Subcutaneous abdominal adipose tissue (tissue), 5 donors: ENCODE measurements around the gene MAP4.
"Not testable (repeated sequence)": the region's sequence is repeated elsewhere in the genome, so short reads cannot be mapped to it uniquely, and the experiment has no call there.

ENCODE experiments used
- H3K27ac ChIP-seq: one replicate; pipeline ENCODE4 v1.7.0; 2013; ENCODE audit warnings: low read depth, mild to moderate bottlenecking, inconsistent platforms, low read length, moderate library complexity
- H3K27me3 ChIP-seq, 5 donors: one replicate each; pipeline ENCODE4 v1.7.0; 2013; ENCODE audit warnings: low read length in 5 of 5, inconsistent platforms in 1 of 5; ENCODE audit not compliant: control insufficient read depth in 5 of 5, insufficient read depth in 4 of 5
- H3K36me3 ChIP-seq, 5 donors: one replicate each; pipeline ENCODE4 v1.7.0; 2013; ENCODE audit warnings: low read length in 5 of 5; ENCODE audit not compliant: control insufficient read depth in 5 of 5, insufficient read depth in 5 of 5
- H3K4me1 ChIP-seq, 5 donors: one replicate each; pipeline ENCODE4 v1.7.0; 2013; ENCODE audit warnings: low read length in 5 of 5, mild to moderate bottlenecking in 3 of 5, moderate library complexity in 1 of 5; ENCODE audit not compliant: control insufficient read depth in 5 of 5, insufficient read depth in 5 of 5
- H3K4me3 ChIP-seq, 5 donors: one replicate each; pipeline ENCODE4 v1.7.0; 2013; ENCODE audit warnings: low read length in 5 of 5, low read depth in 1 of 5
- H3K9ac ChIP-seq, 5 donors: one replicate each; pipeline ENCODE4 v1.7.0; 2013; ENCODE audit warnings: low read length in 5 of 5, mild to moderate bottlenecking in 4 of 5, moderate library complexity in 3 of 5
- H3K9me3 ChIP-seq, 5 donors: one replicate each; pipeline ENCODE4 v1.7.0; 2013; ENCODE audit warnings: low read length in 5 of 5; ENCODE audit not compliant: control insufficient read depth in 5 of 5
- donor health status: healthy.
- donor health status: healthy.
- donor health status: healthy.
- donor health status: healthy.
- donor health status: healthy.

MAP4 gene

GRCh38 chr3:48015431-48016180 lies 610 bp downstream of the MAP4 start:
- H3K27ac ChIP-seq, result no peak overlapping the region
- no peaks in the 10 kb centered on the region for H3K9me3 ChIP-seq
- no peaks in the 10 kb centered on the region for H3K27me3 ChIP-seq
- peaks cover 0 to 28% (median 23%) of the 10 kb centered on the region in 5 donors for H3K4me1 ChIP-seq
- peak overlapping the region in 1 of 5 donors; percentile 30 for H3K9ac ChIP-seq
- H3K4me3 ChIP-seq, result no peak overlapping the region
- H3K36me3 ChIP-seq, result peaks cover 0 to 5% (median 0%) of the 10 kb centered on the region in 5 donors

GRCh38 chr3:48014358-48014757 lies 1.9 kb downstream of the MAP4 start:
- no peak overlapping the region for H3K4me3 ChIP-seq
- H3K27ac ChIP-seq, result no peak overlapping the region
- peaks cover 0 to 6% (median 0%) of the 10 kb centered on the region in 5 donors for H3K36me3 ChIP-seq
- H3K9ac ChIP-seq, result no peak overlapping the region
- no peaks in the 10 kb centered on the region for H3K9me3 ChIP-seq
- peaks cover 0 to 28% (median 23%) of the 10 kb centered on the region in 5 donors for H3K4me1 ChIP-seq
- H3K27me3 ChIP-seq, result no peaks in the 10 kb centered on the region

GRCh38 chr3:48013288-48013980 lies 2.8 kb downstream of the MAP4 start:
- Histone ChIP-seq H3K9ac (no peak overlapping the region), H3K9me3 (no peaks in the 10 kb centered on the region), H3K4me1 (peaks cover 0 to 28% (median 23%) of the 10 kb centered on the region in 5 donors), H3K27ac (peak overlapping the region; percentile 11), H3K36me3 (peaks cover 0 to 7% (median 3%) of the 10 kb centered on the region in 5 donors), H3K4me3 (no peak overlapping the region), H3K27me3 (no peaks in the 10 kb centered on the region)

- Histone ChIP-seq H3K9ac (no peak overlapping the region), H3K36me3 (peaks cover 0 to 4% (median 3%) of the 10 kb centered on the region in 5 donors), H3K27ac (no peak overlapping the region), H3K27me3 (no peaks in the 10 kb centered on the region), H3K9me3 (no peaks in the 10 kb centered on the region), H3K4me3 (no peak overlapping the region), H3K4me1 (peaks cover 0 to 28% (median 23%) of the 10 kb centered on the region in 5 donors)
These were observed 3.6 kb downstream of the MAP4 start for GRCh38 chr3:48012659-48013058.

DNA sequence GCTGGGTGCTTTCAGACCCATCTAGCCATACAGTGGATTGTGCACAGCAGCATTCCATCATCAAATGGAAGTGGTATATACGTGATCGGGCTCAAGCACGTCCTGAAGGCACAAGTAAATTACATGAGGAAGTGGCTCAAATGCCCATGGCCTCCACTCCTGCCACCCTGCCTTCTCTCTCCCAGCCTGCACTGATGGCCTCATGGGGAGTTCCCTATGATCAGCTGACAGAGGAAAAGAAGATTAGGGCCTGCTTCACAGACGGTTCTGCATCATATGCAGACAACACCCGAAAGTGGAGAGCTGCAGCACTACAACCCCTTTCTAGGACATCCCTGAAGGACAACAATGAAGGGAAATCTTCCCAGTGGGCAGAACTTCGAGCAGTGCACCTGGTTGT lies 8.2 kb downstream of the MAP4 start:
- not testable (repeated sequence) for H3K9me3 ChIP-seq, H3K9ac ChIP-seq, H3K27me3 ChIP-seq, H3K4me3 ChIP-seq, H3K36me3 ChIP-seq, H3K27ac ChIP-seq
- H3K4me1 ChIP-seq, result peaks cover 0 to 11% (median 0%) of the 10 kb centered on the region in 5 donors

GRCh38 chr3:48007361-48007760 lies 8.9 kb downstream of the MAP4 start:
- peaks cover 0 to 11% (median 0%) of the 10 kb centered on the region in 5 donors for H3K4me1 ChIP-seq
- H3K27ac ChIP-seq, H3K27me3 ChIP-seq, H3K9ac ChIP-seq, H3K36me3 ChIP-seq, H3K4me3 ChIP-seq, H3K9me3 ChIP-seq: not testable (repeated sequence)

GRCh38 chr3:48006794-48007193 lies 9.4 kb downstream of the MAP4 start:
- not testable (repeated sequence) for H3K4me1 ChIP-seq, H3K36me3 ChIP-seq, H3K27me3 ChIP-seq, H3K27ac ChIP-seq, H3K9ac ChIP-seq, H3K9me3 ChIP-seq, H3K4me3 ChIP-seq

DNA sequence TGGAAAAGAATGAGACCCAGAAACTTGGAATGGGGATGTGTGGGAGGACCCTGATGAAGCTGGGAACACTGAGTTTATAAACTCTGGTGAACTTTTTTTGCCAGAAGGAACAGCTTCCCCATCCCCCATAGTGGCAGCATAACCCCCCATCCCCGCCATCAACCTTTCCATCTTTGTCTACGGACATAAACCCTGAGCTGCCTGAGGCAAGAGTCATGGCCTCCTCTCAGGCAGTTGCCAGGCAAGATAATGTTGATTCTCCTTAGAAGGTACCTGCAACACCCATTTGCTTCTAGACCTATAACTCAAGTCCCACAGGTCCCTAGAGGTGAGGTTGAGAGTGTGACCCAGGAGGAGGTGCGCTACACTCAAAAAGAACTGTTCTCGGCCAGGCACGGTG lies 11.5 kb downstream of the MAP4 start:
- Histone ChIP-seq H3K9ac (no peak overlapping the region), H3K36me3 (peaks cover 0 to 4% (median 3%) of the 10 kb centered on the region in 5 donors), H3K4me3 (no peak overlapping the region), H3K27ac (no peak overlapping the region), H3K9me3 (no peaks in the 10 kb centered on the region), H3K27me3 (no peaks in the 10 kb centered on the region), H3K4me1 (peaks cover 0 to 6% (median 0%) of the 10 kb centered on the region in 5 donors)

- H3K9ac ChIP-seq, result no peak overlapping the region
- H3K27me3 ChIP-seq, result no peaks in the 10 kb centered on the region
- H3K4me3 ChIP-seq, result no peak overlapping the region
- peaks cover 0 to 3% (median 0%) of the 10 kb centered on the region in 5 donors for H3K36me3 ChIP-seq
- H3K27ac ChIP-seq, result no peak overlapping the region
- peaks cover 0 to 7% (median 5%) of the 10 kb centered on the region in 5 donors for H3K4me1 ChIP-seq
- no peaks in the 10 kb centered on the region for H3K9me3 ChIP-seq
These were observed 13.4 kb downstream of the MAP4 start for GRCh38 chr3:48002787-48003186.

- H3K4me1 ChIP-seq, result peaks cover 0 to 9% (median 5%) of the 10 kb centered on the region in 5 donors
- no peaks in the 10 kb centered on the region for H3K9me3 ChIP-seq
- H3K9ac ChIP-seq, result no peak overlapping the region
These were observed 14.2 kb downstream of the MAP4 start for GRCh38 chr3:48001991-48002390.

More at GRCh38 chr3:48001991-48002390, 14.2 kb downstream of the MAP4 start:
- no peak overlapping the region for H3K4me3 ChIP-seq
- no peaks in the 10 kb centered on the region for H3K27me3 ChIP-seq
- H3K36me3 ChIP-seq, result peaks cover 0 to 3% (median 0%) of the 10 kb centered on the region in 5 donors
- H3K27ac ChIP-seq, result no peak overlapping the region
